Measurements from ENCODE around the gene PC.
"Not testable (repeated sequence)": the region's sequence is repeated elsewhere in the genome, so short reads cannot be mapped to it uniquely, and the experiment has no call there.

Gene PC

DNA sequence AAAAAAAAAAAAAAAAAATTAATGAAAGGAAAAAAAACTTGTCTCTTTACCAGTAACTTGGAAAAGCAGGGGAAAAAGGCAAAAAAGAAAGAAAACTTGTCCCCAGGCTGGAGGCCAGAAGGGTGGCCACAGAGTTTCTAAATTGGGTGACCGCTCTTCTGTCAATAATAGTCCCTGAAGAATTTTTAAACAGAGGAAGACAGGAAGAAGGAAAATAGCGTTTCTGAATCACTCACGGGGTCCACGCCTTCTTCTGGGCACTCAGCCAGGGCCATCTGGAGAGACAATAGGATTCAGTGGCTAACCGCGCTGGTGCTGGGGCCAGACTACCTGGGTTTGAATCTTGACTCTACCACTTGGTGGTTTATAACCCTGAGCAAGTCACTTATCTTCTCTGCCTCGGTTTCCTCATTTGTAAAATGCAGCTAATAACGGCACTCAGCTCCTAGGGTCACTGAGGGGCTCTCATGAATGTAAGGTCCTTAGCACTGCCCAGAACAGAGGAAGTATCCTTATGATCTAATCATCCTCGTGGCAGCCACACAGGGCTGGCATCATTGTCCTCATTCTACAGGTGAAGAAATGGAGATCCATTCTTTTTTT lies 23.9 kb upstream of the PC start:
- peak; percentile 55 for DNase-seq (ENCODE audit: low read depth, low spot score)

DNA sequence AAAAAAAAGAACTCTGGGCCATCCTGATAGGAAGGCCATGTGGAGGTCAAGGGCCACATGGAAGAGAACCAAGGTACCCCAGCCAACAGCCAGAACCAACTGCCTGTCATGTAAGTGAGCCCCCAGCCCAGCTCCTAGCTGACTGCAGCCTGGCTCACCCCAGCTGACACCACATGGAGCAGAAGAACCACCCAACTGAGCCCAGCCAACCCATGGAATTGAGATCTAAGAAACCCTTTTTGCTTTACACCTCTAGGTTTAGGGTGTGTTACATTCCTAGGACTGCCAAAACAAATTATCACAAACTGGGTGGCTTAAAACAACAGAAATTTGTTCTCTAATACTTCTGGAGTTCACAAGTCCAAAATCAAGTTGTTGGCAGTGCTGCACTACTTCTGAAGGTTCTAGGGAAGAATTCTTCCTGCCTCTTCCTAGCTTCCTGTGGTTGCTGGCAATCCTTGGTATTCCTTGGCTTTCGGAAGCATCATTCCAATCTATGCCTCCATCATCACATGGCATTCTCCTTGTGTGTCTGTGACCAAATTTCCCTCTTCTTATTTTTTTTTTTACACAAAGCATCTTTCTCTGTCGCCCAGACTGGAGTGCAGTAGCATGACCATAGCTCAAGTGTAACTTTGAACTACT lies 21.3 kb upstream of the PC start:
- DNase-seq (ENCODE audit: low read depth, low spot score), result no peak

DNA sequence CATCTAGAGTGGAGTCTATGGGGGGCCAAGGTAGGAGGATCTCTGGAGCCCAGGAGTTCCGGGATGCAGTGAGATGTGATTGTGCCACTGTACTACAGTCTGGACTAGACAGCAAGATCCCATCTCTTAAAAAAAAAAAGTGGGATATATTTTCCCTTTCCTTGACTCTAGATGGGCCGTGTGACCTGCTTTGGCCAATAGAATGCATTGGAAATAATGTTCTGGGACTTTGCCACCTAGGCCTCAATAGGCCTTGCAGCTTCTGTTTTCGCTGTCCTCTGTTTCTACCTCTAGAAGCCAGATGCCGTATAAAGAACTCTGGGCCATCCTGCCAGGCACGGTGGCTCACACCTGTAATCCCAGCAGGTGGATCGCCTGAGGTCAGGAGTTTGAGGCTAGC lies 20.5 kb upstream of the PC start:
- no peak for DNase-seq (ENCODE audit: low read depth, low spot score)

DNA sequence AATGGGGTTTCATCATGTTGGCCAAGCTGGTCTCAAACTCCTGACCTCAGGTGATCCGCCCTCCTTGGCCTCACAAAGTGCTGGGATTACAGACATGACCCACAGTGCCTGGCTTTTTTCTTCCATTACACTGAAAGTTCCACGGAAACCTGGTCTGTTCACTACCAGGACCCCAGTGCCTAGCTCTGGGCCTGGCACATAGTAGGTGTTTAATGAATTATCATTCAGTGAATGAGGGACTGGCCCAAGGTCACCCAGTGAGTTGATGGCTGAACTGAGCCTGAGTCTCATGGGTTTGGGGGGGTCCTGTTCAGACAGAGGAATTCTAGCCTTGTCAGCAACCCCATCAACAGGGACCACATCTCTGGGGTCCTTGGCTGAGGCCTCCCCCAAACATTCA lies 20.0 kb upstream of the PC start:
- DNase-seq (ENCODE audit: low read depth, low spot score), result no peak

DNA sequence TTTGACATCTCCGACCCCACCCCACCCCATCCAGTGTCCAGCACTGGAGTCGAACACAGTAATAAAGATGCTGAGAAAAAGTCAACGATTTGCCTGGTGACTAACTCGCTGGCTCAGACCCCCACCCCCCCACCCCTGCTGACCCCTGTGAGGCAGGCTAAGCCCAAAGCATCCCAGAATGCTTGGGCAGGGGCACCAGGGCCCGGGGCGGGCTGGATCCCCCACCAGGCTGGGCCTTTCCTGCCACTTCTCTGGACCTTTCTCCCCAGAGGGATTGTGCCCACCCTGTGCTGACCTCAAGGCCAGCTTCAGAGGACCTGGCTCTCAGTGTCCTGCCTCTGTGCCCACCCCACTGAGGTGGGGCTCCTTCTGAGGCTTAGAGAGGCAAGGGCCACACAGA lies 18.7 kb upstream of the PC start:
- DNase-seq (ENCODE audit: low read depth, low spot score), result no peak

DNA sequence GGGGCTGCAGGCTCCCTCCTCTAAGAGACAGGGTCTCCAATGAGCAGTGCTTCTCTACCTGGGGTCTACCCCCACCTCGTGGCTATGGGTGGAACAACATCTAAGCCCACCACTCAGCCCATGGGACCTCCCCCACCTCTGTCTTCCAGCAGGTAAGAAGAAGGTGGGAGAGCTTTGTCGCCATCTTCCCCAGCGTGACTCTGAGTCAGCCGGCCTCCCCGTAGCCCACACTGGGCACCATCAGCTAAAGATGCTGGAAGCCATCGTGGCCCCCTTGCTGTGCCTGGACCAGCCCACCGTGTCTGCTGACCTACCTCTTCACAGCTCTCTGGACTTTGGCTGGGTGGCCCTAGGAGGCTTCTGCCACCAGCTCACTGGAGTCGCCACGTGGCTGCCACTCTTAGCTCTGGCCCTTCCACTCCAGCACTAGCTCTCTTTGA lies 17.9 kb upstream of the PC start:
- no peak for DNase-seq (ENCODE audit: low read depth, low spot score)

DNA sequence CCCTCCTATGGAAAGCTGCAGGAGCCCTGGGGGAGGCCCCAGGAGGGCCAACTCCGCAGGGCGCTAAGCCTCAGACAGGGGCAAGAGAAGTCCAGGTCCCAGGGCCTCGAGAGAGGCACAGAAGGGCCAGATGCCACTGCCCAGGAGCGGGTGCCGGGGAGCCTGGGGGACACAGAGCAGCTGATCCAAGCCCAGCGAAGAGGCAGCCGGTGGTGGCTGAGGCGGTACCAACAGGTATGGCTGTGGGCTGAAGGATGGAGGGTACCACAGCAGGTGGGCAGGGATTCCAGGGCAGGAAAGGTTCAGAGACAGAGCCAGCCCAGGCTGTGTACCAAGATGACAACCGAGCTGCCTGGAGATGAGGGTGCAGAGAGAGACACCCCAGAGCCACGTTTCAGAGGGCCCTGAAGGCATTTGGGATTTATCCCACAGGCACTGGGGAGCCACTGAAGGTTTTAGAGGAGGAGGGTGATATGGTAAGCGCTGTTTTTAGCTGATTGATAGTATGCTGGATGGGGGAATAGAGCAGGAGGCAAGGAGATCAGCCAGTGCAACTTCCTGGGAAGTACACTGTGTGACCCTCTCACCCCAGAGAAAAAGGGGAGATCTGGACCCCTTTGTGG lies 17.3 kb upstream of the PC start:
- DNase-seq (ENCODE audit: low read depth, low spot score), result no peak

DNA sequence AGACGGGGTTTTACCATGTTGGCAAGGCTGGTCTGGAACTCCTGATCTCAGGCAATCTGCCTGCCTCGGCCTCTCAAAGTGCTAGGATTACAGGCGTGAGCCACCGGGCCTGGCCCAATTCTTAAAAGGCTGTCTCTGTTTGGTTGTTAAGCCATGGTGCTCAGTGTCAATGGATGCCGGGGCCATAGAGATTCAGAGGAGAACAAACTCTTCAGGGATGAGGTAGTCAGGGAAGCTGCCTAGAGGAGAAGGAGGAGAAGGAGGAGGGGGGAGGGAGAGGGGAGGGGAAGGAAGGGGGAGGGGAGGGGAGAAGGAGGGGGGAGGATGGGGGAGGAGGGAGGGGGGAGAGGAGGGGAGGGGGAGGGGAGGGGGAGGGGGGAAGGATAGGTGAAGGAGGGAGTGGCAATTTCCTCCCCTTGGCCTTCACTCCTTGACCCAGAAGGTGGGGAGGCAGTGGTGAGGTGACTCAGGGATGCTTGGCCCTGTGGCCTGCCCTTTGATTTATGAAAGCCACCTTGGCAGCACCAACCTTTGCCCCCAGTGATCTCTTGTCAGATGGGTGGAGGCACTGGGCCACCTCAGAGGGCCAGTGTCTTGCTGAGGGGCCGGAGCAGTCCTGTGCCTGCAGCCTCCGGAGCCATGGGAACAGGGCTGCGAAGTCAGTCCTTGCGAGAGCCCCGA lies 16.7 kb upstream of the PC start, which contains the start of gene C11orf86:
Gene C11orf86 (plus strand): TSS at position 581 of the 681 bp plus-strand sequence. CDS start 59 bp downstream, at position 640.
- no peak for DNase-seq (ENCODE audit: low read depth, low spot score)

DNA sequence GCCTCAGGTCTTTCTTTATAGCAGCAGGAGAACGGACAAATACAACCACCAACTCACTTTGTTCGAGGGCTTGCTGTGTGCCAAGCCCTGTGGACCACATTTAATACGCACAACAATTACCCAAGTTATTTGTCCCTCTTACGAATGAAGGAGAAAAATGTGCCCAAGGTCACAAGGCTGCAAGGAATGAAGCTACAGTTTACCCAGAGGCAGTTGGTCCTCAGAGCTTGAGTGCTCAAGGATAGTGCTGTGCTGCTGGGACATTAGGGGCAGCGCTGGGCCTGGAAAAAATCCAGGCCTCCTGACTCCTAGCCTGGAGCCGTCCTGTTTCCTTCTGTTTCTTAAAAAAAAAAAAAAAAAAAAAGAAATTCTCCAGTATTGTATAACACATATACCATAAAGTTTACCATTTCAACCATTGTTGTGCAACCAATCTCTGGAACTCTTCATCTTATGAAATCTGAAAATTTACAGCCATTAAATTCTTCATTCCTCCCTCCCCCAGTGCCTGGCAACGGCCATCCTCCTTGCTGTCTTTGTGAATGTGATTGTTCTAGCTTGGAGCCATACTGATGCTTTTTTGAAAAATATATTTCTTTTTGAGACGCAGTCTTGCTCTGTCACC lies 15.9 kb upstream of the PC start:
- no peak for DNase-seq (ENCODE audit: low read depth, low spot score)

DNA sequence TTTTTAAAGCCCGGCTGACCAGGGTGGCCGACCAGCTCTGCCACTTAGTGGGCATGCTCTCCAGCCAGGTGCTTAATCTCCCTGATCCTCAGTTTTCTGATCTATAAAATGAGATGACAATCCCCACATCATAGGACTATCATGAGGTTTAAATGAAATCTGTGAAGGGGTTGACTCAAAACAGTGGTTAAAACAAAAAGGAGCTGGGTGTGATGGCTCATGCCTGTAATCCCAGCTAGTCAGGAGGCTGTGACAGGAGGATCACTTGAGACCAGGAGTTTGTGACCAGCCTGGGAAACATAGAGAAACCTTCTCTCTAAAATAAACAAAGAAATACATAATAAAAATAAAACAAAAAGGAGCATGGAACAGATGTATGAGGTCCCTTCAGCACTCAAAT lies 13.3 kb upstream of the PC start:
- no peak for DNase-seq (ENCODE audit: low read depth, low spot score)

DNA sequence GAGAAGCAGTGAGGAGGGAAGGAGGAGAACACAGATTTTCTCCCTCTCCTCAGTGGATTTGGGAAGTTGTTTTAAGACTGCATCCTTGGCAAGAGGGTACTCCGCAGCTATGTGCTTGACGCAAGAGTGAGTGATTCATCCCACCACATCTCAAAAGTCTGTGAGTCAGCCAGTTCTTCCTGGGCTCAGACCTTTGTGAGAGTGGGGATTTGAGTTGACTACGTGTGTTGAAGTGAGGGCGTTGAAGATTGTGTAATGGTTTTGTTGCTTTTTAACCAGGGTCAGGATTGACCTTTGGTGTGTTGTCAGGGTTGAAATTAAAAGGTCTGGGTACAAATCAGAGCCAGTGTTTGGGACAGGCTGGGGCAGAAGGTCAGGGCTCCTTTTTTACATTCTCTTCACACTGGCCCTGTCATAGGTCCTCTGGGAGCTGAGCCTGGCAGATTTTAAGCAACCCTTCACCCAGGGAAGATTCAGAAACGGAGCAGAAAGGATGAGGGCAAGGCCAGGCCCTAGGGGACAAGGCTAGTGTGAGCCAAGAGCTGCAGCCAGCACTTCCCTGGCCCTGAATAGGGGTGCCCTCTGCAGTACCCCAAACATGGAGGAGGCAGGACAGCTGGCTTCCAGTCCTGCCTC lies 12.7 kb upstream of the PC start:
- DNase-seq (ENCODE audit: low read depth, low spot score), result peak; percentile 98

DNA sequence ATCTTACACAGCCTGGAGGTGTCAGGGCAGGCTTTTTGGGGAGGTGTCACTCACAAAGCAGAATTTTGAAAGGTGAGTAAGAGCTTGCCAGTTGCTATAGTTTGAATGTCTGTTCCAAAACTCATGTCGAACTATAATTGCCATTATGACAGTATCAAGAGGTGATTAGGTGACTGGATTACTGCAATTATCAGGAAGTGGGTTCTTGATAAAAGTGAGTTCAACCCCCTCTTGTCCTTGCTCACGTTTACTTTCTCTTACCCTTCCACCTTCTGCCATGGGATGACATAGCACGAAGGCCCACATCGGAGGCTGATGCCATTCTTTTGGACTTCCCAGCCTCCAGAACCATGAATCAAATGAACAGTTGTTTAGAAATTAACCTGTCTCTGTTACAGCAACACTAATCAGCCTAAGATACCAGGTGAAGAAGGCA lies 12.2 kb upstream of the PC start:
- no peak for DNase-seq (ENCODE audit: low read depth, low spot score)

DNA sequence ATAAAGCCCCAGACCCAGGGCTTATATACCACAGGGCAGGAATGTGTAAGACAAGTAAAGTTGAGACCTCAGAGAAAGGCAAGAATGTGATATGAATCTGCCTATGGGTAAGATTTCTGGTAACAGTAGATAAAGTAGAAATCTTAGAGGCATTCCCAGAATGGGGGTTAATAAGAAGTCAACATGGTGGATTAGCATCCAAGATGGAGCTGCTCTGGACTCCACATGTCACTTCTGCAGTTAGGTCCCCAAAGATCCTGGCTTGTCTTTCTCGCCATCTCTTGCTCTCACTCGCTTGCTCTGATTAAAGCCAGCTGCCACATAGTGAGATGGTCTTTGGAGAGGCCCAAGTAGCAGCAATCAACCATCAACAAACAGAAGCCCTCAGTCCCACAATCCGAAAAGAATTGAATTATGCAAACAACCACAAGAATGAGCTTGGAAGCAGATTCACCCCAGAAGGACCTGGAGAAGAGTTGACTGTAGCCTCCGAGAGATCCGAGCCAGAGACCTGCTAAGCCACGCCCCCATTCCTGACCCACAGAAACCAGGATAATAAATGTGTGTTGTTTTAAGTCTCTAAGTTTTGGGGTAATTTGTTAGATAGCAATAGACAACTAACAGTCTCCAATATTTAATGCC lies 11.5 kb upstream of the PC start:
- DNase-seq (ENCODE audit: low read depth, low spot score), result peak; percentile 48

DNA sequence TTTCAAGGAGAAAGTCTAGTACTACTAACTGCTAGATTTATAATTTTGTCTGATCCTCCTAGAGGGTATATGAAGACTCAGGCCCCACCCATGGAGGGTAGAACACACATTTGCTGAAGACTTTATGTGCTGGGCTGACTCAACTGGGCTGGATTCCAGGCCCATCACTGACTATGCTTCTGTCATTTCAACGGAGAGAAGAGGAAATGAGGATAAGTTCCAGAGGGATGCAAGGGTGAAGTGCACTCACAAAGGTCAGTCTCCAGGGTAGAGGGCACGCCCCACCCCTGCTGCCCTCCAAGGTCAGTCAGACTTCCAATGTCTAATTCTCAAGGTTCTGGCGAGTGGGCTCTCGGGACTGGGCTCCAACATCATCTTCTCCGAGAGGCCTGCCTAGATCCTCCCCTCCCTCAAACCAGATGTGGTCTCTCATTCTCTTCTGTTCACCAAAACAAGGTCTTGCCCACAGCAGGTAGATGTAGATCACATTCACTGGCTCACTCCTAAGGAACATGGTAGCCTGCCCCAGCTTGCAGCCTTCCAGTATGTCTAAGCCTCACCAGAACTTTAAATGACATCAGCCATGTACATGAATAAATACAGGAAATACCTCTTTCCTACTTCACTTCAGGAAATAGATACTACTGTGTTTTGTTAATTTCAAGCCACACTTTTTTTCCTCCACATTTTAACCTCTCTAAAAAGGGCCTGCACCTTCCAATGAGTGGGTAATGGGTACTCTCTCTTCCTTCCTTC lies 9.7 kb upstream of the PC start:
- no peak for DNase-seq (ENCODE audit: low read depth, low spot score)

DNA sequence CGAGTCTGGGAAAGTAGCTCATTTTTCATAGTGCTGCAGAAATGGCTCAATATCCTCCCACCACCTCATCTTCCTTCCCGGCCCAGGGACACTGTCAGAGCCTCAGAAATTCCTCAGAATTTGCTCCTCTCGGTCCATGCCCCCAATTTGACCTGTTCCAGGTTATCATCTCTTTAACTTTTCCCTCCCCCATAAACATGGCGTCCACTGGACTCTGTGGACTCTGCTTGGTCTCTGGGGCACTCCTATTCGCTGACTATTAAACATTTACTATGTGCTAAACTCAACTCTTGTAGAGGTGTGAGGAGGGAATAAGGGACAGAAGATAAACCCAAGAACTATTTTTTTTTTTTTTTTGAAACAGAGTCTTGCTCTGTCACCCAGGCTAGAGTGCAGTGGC lies 8.2 kb upstream of the PC start:
- DNase-seq (ENCODE audit: low read depth, low spot score), result no peak

DNA sequence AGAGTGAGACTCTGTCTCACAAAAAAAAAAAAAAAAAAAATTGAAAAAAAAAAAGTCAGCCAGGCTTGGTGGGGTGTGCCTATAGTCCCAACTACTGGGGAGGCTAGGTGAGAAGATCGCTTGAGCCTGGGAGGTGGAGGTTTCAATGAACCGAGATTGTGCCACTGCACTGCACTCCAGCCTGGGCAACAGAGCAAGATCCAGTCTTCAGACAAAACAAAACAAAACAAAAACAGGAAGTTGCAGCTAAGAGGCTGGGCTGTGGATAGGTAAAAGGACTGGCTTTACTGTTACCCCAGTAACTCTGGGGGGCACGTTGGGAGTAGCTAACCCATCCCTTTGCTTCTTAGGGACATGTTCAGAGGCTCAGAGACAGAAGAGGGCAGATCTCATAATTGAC lies 6.3 kb upstream of the PC start:
- DNase-seq (ENCODE audit: low read depth, low spot score), result no peak

DNA sequence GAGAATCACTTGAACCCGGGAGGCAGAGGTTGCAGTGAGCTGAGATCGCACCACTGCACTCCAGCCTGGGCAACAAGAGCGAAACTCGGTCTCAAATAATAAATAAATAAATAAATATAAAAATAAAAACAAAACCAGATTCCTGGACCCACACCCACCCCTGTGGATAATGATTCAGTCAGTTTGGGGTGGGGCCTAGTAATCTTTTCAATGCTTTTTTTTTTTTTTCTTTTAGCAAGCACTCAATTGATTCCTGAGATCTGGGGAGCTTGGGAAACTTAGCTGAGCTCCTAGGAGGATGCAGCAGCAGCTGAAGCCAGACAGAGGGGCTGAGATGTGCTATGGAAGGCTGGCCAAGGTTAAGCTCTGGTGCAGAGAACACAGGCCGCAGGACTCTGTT lies 4.6 kb upstream of the PC start:
- no peak for DNase-seq (ENCODE audit: low read depth, low spot score)

DNA sequence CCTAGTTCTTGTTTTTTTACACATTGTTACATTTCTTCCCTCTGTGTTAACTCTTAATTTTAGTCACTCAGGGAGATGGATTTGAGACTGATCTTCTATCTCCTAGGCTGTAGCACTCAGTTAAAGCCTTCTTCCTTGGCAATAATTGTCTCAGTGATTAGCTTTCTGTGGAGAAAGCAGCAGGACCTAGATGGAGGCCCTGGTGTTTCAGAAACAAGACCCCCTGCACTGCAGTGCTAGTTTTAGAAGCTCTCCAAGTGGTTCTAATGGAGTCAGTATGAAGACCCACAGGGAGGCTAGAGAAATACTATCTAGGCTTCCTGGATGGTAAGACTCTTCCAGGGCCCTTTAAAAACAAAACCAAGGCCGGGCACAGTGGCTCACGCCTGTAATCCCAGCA lies 4.1 kb upstream of the PC start:
- no peak for DNase-seq (ENCODE audit: low read depth, low spot score)

DNA sequence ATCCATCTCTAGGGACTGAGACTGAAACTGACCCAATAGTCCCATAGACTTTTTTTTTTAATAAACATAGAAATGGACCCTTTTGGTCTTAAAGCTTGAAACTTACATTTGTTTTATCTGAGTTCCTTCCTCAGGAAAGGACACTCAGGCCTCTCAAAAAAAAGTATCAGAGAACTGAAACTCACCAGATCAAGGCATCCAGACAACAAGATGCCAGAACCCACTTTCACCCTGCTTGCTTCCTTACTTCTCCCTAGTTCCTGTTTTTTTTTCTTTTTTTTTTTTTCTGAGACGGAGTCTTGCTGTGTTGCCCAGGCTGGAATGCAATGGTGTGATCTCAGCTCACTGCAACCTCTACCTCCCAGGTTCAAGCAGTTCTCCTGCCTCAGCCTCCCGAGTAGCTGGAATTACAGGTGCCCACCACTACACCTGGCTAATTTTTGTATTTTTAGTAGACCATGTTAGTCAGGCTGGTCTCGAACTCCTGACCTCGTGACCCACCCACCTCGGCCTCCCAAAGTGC lies 3.6 kb upstream of the PC start:
- not testable (repeated sequence) for DNase-seq (ENCODE audit: low read depth, low spot score)

DNA sequence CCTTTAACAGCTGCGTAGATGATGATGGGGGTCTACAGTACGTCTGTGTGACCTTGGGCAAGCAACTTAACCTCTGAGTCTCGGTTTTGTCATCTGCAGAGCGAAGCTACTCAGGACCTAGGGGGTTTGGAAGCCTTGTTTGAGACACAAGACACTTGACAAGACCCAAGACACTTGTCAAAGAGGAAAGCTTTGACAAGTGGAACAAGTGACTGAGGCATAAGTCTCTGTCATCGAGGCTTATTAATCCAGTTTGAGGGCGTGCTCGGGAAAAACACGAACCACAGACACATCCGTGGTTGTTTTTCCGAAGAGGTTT lies 732 bp upstream of the PC start:
- no peak for DNase-seq (ENCODE audit: low read depth, low spot score)

DNA sequence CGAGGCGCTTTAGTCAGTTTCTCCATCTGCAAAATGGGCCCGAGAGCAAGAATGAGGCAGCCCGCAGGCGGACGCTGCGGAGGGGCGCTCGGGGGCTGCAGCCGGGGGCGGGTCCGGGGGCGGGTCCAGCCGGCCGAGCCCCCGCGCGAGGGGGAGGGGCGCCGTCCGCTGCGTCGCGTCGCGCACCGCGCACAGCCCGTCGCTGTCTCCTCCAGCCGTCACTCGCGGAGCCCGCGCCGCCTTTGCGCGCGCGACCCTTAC lies 282 bp downstream of the PC start:
- DNase-seq (ENCODE audit: low read depth, low spot score), result no peak
